ENCODE data around the gene KCNF1.

Gene KCNF1

GRCh38 chr2:10875126-10875525 is 36.6 kb upstream of the KCNF1 start:
- H3K4me3 ChIP-seq (ENCODE audit: low read length), result no peak overlapping the region
- TF ChIP-seq CTCF (conservative IDR thresholded peaks at IDR 0.05; ENCODE audit: low read depth, low read length), result no peak
- DNase-seq (ENCODE audit: low read depth), result no peak

GRCh38 chr2:10876394-10876793 is 35.3 kb upstream of the KCNF1 start:
- no peak overlapping the region for H3K4me3 ChIP-seq (ENCODE audit: low read length)
- TF ChIP-seq CTCF (conservative IDR thresholded peaks at IDR 0.05; ENCODE audit: low read depth, low read length), result no peak
- no peak for DNase-seq (ENCODE audit: low read depth)

GRCh38 chr2:10876963-10877362 is 34.8 kb upstream of the KCNF1 start:
- no peak for TF ChIP-seq CTCF (conservative IDR thresholded peaks at IDR 0.05; ENCODE audit: low read depth, low read length)
- DNase-seq (ENCODE audit: low read depth), result no peak
- no peak overlapping the region for H3K4me3 ChIP-seq (ENCODE audit: low read length)

- DNase-seq (ENCODE audit: low read depth), result no peak
- H3K4me3 ChIP-seq (ENCODE audit: low read length), result no peak overlapping the region
- no peak for TF ChIP-seq CTCF (conservative IDR thresholded peaks at IDR 0.05; ENCODE audit: low read depth, low read length)
Measured at GRCh38 chr2:10877651-10878111, 34.1 kb upstream of the KCNF1 start.

- no peak for DNase-seq (ENCODE audit: low read depth)
- no peak overlapping the region for H3K4me3 ChIP-seq (ENCODE audit: low read length)
- TF ChIP-seq CTCF (conservative IDR thresholded peaks at IDR 0.05; ENCODE audit: low read depth, low read length), result no peak
Measured at GRCh38 chr2:10878268-10878915, 33.3 kb upstream of the KCNF1 start.

- TF ChIP-seq CTCF (conservative IDR thresholded peaks at IDR 0.05; ENCODE audit: low read depth, low read length), result no peak
- no peak overlapping the region for H3K4me3 ChIP-seq (ENCODE audit: low read length)
- no peak for DNase-seq (ENCODE audit: low read depth)
Measured at GRCh38 chr2:10879159-10879558, 32.6 kb upstream of the KCNF1 start.

All from retinal pigment epithelial cell (primary cell).